T-helper 1 cell treated with Interleukin-12 subunit alpha and Interleukin-12 subunit beta and Interleukin-4 antibody, amounts not matched to agents 30 μg/mL and 1 μg/mL, for 36 hours (primary cell): ENCODE results near the gene MPP1.

ENCODE experiments used
- H3K27ac Mint-ChIP-seq: one replicate; pipeline ENCODE4 v1.8.0; 2021; ENCODE audit warnings: mild to moderate bottlenecking, mixed read lengths
- H3K27me3 Mint-ChIP-seq: one replicate; pipeline ENCODE4 v1.8.0; 2021; ENCODE audit warnings: low read depth, mixed read lengths
- H3K36me3 Mint-ChIP-seq: one replicate; pipeline ENCODE4 v1.8.0; 2021; ENCODE audit warnings: low read depth, mixed read lengths
- H3K4me1 Mint-ChIP-seq: one replicate; pipeline ENCODE4 v1.8.0; 2021; ENCODE audit warnings: low read depth, mixed read lengths
- H3K4me3 Mint-ChIP-seq: one replicate; pipeline ENCODE4 v1.8.0; 2021; ENCODE audit warnings: mild to moderate bottlenecking, moderate library complexity, mixed read lengths
- H3K9me3 Mint-ChIP-seq: one replicate; pipeline ENCODE4 v1.8.0; 2021; ENCODE audit warnings: mixed read lengths

The MPP1 gene

GRCh38 chrX:154800478-154801210, 4.6 kb downstream of the MPP1 start:
- Mint-ChIP-seq H3K9me3 (no peaks in the 10 kb centered on the region), H3K27ac (peak overlapping the region; percentile 98), H3K27me3 (no peaks in the 10 kb centered on the region), H3K4me1 (peaks cover 66% of the 10 kb centered on the region), H3K36me3 (peaks cover 7% of the 10 kb centered on the region), H3K4me3 (peak overlapping the region; percentile 63)

DNA sequence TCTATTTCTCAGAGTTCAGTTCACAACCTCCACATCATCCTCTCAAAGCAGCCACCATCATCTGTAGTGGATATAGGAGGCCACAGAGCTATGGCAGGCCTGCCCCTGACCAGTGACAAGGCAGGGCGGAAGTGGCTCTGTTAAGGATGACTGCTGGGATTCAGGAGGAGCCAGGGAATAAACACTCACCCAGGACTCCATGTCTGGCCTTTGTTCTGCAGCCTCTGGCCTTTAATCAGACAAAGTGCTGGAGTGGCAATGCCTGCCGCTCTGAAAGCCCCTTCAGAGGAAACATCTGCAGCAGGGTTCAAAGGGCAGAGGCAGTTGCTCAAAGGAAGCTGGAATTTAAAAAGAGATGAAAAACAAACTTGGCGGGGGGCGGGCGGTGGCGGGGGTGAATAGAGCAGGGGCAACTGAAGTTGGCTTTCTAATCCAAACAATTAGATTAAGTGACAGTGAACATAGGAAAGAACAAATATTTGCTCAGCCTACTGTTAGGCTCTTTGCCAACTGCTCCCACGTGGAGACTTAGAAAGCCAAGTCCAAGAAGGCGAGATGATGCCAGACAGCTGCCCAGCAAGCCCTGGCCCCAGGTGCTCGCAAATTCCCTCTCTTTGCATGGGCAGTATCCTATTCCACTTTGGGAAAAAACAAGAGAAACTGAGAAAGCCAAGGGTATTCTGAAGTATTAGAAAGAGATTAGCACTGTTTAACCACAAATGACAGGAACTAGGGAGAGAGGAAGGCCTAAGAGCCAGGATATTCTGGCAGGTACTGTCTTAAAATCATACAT, 5.5 kb downstream of the MPP1 start:
- Mint-ChIP-seq H3K36me3 (peaks cover 7% of the 10 kb centered on the region), H3K9me3 (no peaks in the 10 kb centered on the region), H3K27ac (peak overlapping the region; percentile 98), H3K4me1 (peaks cover 68% of the 10 kb centered on the region), H3K27me3 (no peaks in the 10 kb centered on the region), H3K4me3 (peak overlapping the region; percentile 58)

- no peak overlapping the region for H3K4me3 Mint-ChIP-seq
- no peaks in the 10 kb centered on the region for H3K27me3 Mint-ChIP-seq
- H3K9me3 Mint-ChIP-seq = no peaks in the 10 kb centered on the region
- peaks cover 52% of the 10 kb centered on the region for H3K4me1 Mint-ChIP-seq
- no peak overlapping the region for H3K27ac Mint-ChIP-seq
- H3K36me3 Mint-ChIP-seq = peaks cover 7% of the 10 kb centered on the region
Observed at GRCh38 chrX:154797006-154797405, 8.3 kb downstream of the MPP1 start.

DNA sequence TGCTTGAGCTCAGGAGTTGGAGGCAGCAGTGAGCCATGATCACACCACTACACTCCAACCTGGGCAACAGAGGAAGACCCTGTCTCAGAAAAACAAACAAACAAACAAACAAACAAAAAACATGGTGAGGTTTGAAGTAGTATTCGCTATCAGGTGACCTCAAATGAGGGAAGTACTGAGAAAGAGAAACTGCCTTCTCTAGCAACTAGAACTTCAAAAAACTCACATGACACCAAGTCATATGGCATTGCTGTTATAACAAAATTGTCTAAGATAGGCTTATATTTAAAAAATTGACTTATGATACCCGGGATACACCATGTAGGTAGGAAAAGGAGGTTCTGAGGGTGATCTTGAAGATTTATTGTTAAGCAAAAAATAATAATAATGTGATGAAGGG, 10.3 kb downstream of the MPP1 start:
- Mint-ChIP-seq H3K27me3 (no peaks in the 10 kb centered on the region), H3K36me3 (peaks cover 16% of the 10 kb centered on the region), H3K4me1 (peaks cover 41% of the 10 kb centered on the region), H3K9me3 (no peaks in the 10 kb centered on the region), H3K27ac (no peak overlapping the region), H3K4me3 (no peak overlapping the region)

DNA sequence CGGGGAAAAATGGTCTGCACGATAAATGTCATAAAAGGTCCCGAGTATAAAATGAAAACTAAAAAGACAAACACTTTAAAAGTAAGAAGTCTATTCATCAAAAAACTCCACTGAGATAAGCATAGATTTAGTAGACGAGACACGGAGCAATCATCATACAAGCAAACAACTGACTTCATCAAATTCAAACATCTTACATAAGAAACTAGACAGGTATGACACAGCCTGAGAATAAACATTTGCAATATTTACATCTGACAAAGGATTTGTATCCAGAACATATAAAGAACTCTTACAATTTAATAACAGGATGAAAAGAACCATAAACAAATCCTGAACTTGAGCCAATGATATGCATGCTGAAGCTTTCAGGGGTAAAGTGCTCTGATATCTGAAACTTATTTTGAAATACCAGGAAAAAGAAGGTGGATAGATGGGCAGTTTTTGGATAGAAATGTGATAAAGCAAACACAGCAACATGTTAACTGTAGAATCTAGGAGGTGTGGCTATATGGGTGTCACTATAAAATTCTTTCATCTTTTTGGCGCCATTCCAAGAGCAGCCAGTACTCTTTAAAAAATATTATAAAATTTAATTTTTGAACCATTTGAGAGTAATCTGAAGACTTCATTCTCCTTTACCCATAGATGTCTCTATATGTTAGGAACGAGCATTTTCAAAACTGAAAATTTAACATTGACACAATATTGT, 12.0 kb downstream of the MPP1 start:
- Mint-ChIP-seq H3K4me3 (no peak overlapping the region), H3K36me3 (peaks cover 15% of the 10 kb centered on the region), H3K27me3 (no peaks in the 10 kb centered on the region), H3K27ac (no peak overlapping the region), H3K4me1 (peaks cover 25% of the 10 kb centered on the region), H3K9me3 (no peaks in the 10 kb centered on the region)

DNA sequence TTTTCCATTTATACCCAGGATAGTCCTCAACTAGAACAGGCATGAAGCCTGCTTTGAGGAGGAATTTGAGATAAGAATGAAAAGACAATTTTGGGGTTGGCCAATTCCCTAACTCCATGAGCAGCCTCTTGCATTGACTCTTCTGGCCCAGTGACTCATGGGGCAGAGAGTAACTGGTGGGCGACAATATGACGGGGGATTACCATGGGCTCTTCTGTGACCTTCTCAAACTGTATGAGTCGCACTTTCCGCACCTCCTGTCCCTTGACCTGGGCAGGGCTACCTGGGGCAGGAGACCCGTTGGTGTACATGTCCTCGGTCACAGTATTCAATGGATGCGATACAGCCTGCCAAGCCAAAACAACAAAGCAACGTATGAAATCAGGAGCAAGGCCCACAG, 13.3 kb downstream of the MPP1 start:
- Mint-ChIP-seq H3K27ac (no peak overlapping the region), H3K4me1 (peaks cover 13% of the 10 kb centered on the region), H3K4me3 (no peak overlapping the region), H3K27me3 (no peaks in the 10 kb centered on the region), H3K9me3 (no peaks in the 10 kb centered on the region), H3K36me3 (peaks cover 17% of the 10 kb centered on the region)

DNA sequence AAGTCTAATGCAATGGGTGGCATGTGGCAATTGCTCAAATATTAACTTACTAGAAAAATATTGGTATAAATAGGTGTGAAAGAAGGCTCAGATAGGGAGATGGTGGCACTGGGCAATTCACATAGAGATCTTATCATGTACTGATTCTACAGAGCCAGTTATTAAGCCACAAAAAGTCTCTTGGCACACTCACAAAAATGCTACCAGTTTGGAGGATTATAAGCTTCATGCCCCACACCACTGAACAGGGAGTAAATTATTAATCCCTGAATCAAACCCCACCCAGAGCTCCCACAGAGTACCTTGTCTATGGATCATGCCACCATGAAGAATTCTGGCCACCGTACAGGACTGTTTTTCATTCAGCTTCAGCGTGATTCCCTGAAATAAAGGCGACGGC, 13.8 kb downstream of the MPP1 start:
- no peaks in the 10 kb centered on the region for H3K27me3 Mint-ChIP-seq

DNA sequence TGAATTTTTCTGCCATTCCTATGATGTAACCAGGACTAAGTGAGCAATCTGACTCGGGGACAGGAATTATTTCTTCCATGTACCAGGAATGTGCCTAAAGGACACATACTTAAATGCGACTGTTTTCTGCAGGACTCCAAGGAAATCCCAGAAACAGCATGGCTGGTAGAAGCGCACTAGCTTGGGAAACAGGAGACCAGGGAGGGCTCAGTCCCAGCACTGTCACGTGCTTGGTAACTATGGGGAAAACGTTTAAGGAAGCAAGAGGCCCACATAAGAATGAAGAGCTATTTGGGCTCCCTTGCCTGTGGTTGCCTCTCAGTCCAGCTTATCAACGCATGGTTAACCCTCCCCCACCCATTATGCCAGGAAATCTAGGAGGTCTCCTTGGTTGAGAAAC, 19.6 kb downstream of the MPP1 start:
- peaks cover 25% of the 10 kb centered on the region for H3K4me1 Mint-ChIP-seq
- no peaks in the 10 kb centered on the region for H3K27me3 Mint-ChIP-seq
- peaks cover 18% of the 10 kb centered on the region for H3K36me3 Mint-ChIP-seq
- H3K27ac Mint-ChIP-seq = no peak overlapping the region
- no peak overlapping the region for H3K4me3 Mint-ChIP-seq
- no peaks in the 10 kb centered on the region for H3K9me3 Mint-ChIP-seq

More for the DNA sequence above, 13.8 kb downstream of the MPP1 start:
- no peak overlapping the region for H3K27ac Mint-ChIP-seq
- peaks cover 10% of the 10 kb centered on the region for H3K4me1 Mint-ChIP-seq
- H3K4me3 Mint-ChIP-seq = no peak overlapping the region
- peaks cover 18% of the 10 kb centered on the region for H3K36me3 Mint-ChIP-seq
- H3K9me3 Mint-ChIP-seq = no peaks in the 10 kb centered on the region

DNA sequence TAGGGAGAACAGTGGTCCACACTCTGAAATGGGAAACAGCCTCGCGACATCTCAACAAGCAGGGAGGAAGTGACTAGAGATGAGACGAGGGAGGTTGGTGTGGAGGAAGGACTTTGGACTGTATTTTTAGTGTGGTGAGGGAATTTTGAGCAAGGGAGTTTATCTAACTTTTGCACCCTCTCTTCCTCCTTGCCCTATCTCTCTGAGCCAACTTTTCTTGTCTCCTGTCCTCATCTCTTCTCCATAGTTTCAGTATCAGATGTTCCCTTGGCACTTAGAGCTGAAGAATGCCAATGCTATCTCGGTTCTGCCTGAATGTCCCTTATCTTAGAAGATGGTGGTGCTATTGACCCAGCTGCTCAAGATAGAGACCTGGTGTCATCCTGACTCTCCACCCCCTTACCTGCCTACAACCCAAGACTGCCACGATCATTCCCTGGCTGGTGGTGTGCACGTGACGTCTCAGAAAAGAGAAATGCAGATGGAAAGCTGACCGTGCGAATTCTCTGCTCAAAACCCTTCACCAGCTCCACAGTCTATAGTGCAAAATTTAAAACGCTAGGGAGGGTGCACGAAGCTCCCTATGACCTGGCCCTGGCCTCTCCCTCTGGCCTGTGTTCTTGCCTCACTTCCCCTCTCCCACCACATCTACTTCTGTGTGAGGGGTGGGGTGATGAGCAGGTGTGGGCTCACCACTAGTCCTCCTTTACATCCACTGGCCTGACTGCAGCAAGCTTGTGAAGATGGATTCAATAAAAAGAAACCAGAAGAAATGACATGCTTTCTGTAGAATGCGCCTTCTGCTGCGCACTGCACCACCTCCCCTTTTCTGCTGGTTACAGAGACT, 20.9 kb downstream of the MPP1 start:
- Mint-ChIP-seq H3K9me3 (no peaks in the 10 kb centered on the region), H3K36me3 (peaks cover 18% of the 10 kb centered on the region), H3K4me3 (peak overlapping the region; percentile 52), H3K4me1 (peaks cover 25% of the 10 kb centered on the region), H3K27ac (peak overlapping the region; percentile 73), H3K27me3 (no peaks in the 10 kb centered on the region)

GRCh38 chrX:154780968-154781367, 24.3 kb downstream of the MPP1 start:
- Mint-ChIP-seq H3K27ac (no peak overlapping the region), H3K27me3 (no peaks in the 10 kb centered on the region), H3K4me1 (peaks cover 23% of the 10 kb centered on the region), H3K4me3 (no peak overlapping the region), H3K36me3 (peaks cover 22% of the 10 kb centered on the region), H3K9me3 (no peaks in the 10 kb centered on the region)

- Mint-ChIP-seq H3K4me3 (no peak overlapping the region), H3K27ac (no peak overlapping the region), H3K36me3 (peaks cover 28% of the 10 kb centered on the region), H3K4me1 (peaks cover 13% of the 10 kb centered on the region), H3K27me3 (no peaks in the 10 kb centered on the region), H3K9me3 (no peaks in the 10 kb centered on the region)
Observed at GRCh38 chrX:154779261-154779660, 26.0 kb downstream of the MPP1 start.

- Mint-ChIP-seq H3K36me3 (peaks cover 36% of the 10 kb centered on the region), H3K4me3 (no peak overlapping the region), H3K27ac (no peak overlapping the region), H3K9me3 (no peaks in the 10 kb centered on the region), H3K27me3 (no peaks in the 10 kb centered on the region), H3K4me1 (peaks cover 5% of the 10 kb centered on the region)
Observed at GRCh38 chrX:154776753-154777152, 28.5 kb downstream of the MPP1 start.

GRCh38 chrX:154775419-154776349, 29.6 kb downstream of the MPP1 start:
- Mint-ChIP-seq H3K36me3 (peaks cover 38% of the 10 kb centered on the region), H3K27me3 (no peaks in the 10 kb centered on the region), H3K4me3 (no peak overlapping the region), H3K4me1 (peaks cover 8% of the 10 kb centered on the region), H3K9me3 (no peaks in the 10 kb centered on the region), H3K27ac (no peak overlapping the region)
